A673 (cell line): ENCODE measurements around the gene GRB10. TPM values are rescaled to one million over a fixed set of nuclear protein-coding genes. Genes with fewer than 3 reads are reported as not detected.

Experiments
- BruUV-seq: library from RNA; stranded (reverse); fragments of 400-500 nt; replicated peaks from 2 replicates; lab custom pipeline; 2021; lab: Mats Ljungman, UMichigan
- CTCF ChIA-PET: fragments of 300-600 bp; sonication (Branson Sonifier 250); formaldehyde crosslinking; loops from one replicate; lab custom pipeline; 2022; ENCODE audit warnings: antibody characterized with exemption; lab: Charles Lee
- POLR2A ChIA-PET: fragments of 300-600 bp; sonication (Branson Sonifier 250); formaldehyde crosslinking; loops from one replicate; lab custom pipeline; 2022; ENCODE audit warnings: antibody characterized with exemption; ENCODE audit not compliant: low non-redundant PET; lab: Charles Lee
- DNase-seq: peaks from one replicate; pipeline ENCODE4 v3.0.0-alpha.2; 2015; ENCODE audit warnings: low spot score
- H3K27ac ChIP-seq: fragments of 200-600 bp; sonication (generic); 2 replicates; pipeline ENCODE4 v1.5.1; 2016; ENCODE audit warnings: mixed run types, low read depth, mild to moderate bottlenecking, mixed read lengths, antibody characterized with exemption, low read length; ENCODE audit not compliant: poor library complexity, severe bottlenecking
- H3K27me3 ChIP-seq: fragments of 200-600 bp; sonication (generic); replicated peaks from 2 replicates; pipeline ENCODE4 v1.6.1; 2017; ENCODE audit warnings: mixed run types, low read depth, mild to moderate bottlenecking, mixed read lengths, antibody characterized with exemption, low read length; ENCODE audit not compliant: insufficient read depth, poor library complexity
- H3K36me3 ChIP-seq: fragments of 200-600 bp; sonication (generic); 2 replicates; pipeline ENCODE4 v1.6.1; 2016; ENCODE audit warnings: mixed run types, mild to moderate bottlenecking, mixed read lengths, antibody characterized with exemption, low read length; ENCODE audit not compliant: insufficient read depth, poor library complexity, severe bottlenecking
- H3K4me1 ChIP-seq: fragments of 200-600 bp; sonication (generic); 2 replicates; pipeline ENCODE4 v1.6.1; 2017; ENCODE audit warnings: mixed run types, mild to moderate bottlenecking, mixed read lengths, antibody characterized with exemption, low read length; ENCODE audit not compliant: insufficient read depth, poor library complexity, severe bottlenecking
- H3K4me3 ChIP-seq: fragments of 200-600 bp; sonication (generic); 2 replicates; pipeline ENCODE4 v1.5.1; 2016; ENCODE audit warnings: low read depth, mixed run types, mild to moderate bottlenecking, mixed read lengths, low read length; ENCODE audit not compliant: poor library complexity, severe bottlenecking
- H3K9me3 ChIP-seq: fragments of 200-600 bp; sonication (generic); 2 replicates; pipeline ENCODE4 v1.6.1; 2016; ENCODE audit warnings: mixed run types, low read depth, mild to moderate bottlenecking, mixed read lengths, antibody characterized with exemption, low read length; ENCODE audit not compliant: poor library complexity, severe bottlenecking
- EZH2 ChIP-seq: fragments of 200-600 bp; sonication (generic); IDR thresholded peaks from 2 replicates; pipeline ENCODE4 v1.6.1; 2017; ENCODE audit warnings: borderline replicate concordance, low read depth, mild to moderate bottlenecking, mixed read lengths, antibody characterized with exemption, low read length; ENCODE audit not compliant: poor library complexity, severe bottlenecking
- intact Hi-C: fragments of 100-400 bp; cut with micrococcal nuclease; formaldehyde crosslinking; loops from one replicate; pipeline ENCODE4 v1.10.0; 2022; ENCODE audit not compliant: unreplicated experiment
- total RNA-seq: library from RNA; stranded (reverse); gene quantifications from 2 replicates; pipeline ENCODE4 v1.2.3, GENCODE V29; 2021
- TF ChIP-seq, protein P1 (sequence below): fragments of 300-800, 200-600 bp; sonication (generic); conservative IDR thresholded peaks from 2 replicates; pipeline ENCODE4 v1.5.1; 2017; ENCODE audit warnings: low read depth, mild to moderate bottlenecking, antibody characterized with exemption, low read length, moderate library complexity, mixed read lengths

Gene GRB10
- total RNA-seq, 1 experiment from 2014 or later: 0.41 TPM

DNA sequence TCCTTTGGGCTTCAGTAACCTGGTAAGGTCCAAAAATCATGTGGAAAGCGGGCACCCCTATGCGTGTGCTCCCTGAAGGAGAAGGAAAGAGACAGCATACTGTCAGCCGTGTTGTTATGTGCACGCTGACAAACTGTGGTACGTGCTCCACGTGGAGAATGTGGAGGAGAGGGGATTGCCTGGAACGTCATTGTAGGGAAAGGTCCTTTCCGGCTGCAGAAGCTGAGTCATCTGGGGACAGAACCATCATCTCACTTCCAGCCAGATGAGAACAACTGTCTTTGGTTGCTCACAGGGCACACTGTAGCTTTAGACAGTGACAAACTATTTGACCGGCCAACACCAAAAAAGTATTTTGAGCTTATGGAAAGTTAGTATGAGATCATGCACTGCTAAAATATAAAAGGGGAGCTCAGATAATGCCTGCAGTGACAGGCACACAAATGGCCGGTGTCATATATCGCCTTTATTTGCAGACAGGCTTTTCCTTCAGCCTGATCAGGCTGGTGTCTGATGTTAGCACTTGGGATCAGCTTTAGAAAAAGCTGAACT lies 38.8 kb upstream of the GRB10 start:
- TF ChIP-seq, protein P1, sequence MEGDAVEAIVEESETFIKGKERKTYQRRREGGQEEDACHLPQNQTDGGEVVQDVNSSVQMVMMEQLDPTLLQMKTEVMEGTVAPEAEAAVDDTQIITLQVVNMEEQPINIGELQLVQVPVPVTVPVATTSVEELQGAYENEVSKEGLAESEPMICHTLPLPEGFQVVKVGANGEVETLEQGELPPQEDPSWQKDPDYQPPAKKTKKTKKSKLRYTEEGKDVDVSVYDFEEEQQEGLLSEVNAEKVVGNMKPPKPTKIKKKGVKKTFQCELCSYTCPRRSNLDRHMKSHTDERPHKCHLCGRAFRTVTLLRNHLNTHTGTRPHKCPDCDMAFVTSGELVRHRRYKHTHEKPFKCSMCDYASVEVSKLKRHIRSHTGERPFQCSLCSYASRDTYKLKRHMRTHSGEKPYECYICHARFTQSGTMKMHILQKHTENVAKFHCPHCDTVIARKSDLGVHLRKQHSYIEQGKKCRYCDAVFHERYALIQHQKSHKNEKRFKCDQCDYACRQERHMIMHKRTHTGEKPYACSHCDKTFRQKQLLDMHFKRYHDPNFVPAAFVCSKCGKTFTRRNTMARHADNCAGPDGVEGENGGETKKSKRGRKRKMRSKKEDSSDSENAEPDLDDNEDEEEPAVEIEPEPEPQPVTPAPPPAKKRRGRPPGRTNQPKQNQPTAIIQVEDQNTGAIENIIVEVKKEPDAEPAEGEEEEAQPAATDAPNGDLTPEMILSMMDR: no peak
- TF ChIP-seq EZH2: no peak
- POLR2A ChIA-PET: no interaction called here
- DNase-seq: no peak
- Histone ChIP-seq H3K9me3 (no peaks in the 10 kb centered on the region), H3K27me3 (no peaks in the 10 kb centered on the region), H3K4me1 (no peaks in the 10 kb centered on the region), H3K27ac (no peak overlapping the region), H3K36me3 (no peaks in the 10 kb centered on the region), H3K4me3 (no peak overlapping the region)
- CTCF ChIA-PET: no interaction called here
- intact Hi-C loops: no loop called here
- BruUV-seq: no TSS peak

DNA sequence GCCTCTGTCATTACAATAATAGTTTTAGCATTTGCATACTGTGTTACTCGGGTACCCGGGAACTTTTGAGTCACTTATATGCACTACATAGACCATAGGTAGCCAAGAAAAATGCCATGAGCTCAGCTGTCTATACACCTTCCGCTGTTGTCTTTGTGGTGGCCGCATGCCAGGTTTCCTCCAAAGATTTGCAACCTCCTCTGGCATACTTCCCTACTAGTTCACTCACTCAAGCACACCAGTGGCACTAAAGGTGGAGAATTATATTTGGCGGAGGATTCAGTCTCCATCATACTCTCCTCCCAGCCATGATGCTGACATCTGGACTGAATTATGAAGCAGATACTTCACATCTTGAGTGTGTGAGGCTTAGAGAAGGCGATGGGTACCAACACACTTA lies 35.6 kb upstream of the GRB10 start:
- TF ChIP-seq, protein P1: no peak
- no peak for TF ChIP-seq EZH2

DNA sequence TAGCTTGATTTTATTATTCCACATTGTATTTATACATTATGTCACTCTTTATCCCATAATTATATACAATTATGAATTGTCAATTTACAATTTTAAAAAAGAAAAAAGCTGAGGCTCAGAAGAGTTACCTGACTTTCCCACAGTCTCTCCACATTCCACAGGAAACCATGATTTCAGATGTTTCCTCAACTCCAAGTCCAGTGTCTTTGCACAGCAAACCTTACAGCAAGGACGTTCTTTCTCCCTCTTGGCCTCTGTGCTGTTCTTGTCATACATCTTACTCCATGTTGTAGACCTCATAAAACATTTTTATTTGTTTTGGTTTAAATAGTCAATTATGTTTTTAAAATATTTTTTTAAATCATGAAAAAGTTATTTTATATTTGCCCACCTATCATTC lies 34.9 kb upstream of the GRB10 start:
- H3K36me3 ChIP-seq: no peaks in the 10 kb centered on the region
- intact Hi-C loops: no loop called here
- H3K4me3 ChIP-seq: no peak overlapping the region
- H3K9me3 ChIP-seq: no peaks in the 10 kb centered on the region
- no peaks in the 10 kb centered on the region for H3K27me3 ChIP-seq
- CTCF ChIA-PET: no interaction called here
- no TSS peak for BruUV-seq
- no peak overlapping the region for H3K27ac ChIP-seq
- H3K4me1 ChIP-seq: no peaks in the 10 kb centered on the region
- POLR2A ChIA-PET: no interaction called here
- no peak for TF ChIP-seq EZH2
- TF ChIP-seq, protein P1: no peak
- DNase-seq: no peak

More for the DNA sequence above, 35.6 kb upstream of the GRB10 start:
- no TSS peak for BruUV-seq
- Histone ChIP-seq H3K27ac (no peak overlapping the region), H3K4me3 (no peak overlapping the region), H3K27me3 (no peaks in the 10 kb centered on the region), H3K9me3 (no peaks in the 10 kb centered on the region), H3K36me3 (no peaks in the 10 kb centered on the region), H3K4me1 (no peaks in the 10 kb centered on the region)
- POLR2A ChIA-PET: no interaction called here
- CTCF ChIA-PET: no interaction called here
- intact Hi-C loops: no loop called here
- DNase-seq: no peak
